ENCODE results near the gene FBLN5.

- TF ChIP-seq CTCF (IDR thresholded peaks at IDR 0.05) (no peak), POLR2A (IDR thresholded peaks at IDR 0.05) (no peak), POLR2AphosphoS5 (IDR thresholded peaks at IDR 0.05) (no peak), EP300 (IDR thresholded peaks at IDR 0.05) (no peak)
These were observed 119.7 kb downstream of the FBLN5 start for GRCh38 chr14:91827746-91828145.
